ENCODE measurements around the gene MSRB1. TPM values are rescaled to one million over a fixed set of nuclear protein-coding genes. Genes with fewer than 3 reads are reported as not detected.
A peak's percentile ranks its signal among the peaks of the same experiment; 100 is the strongest.

Gene MSRB1
- total and polyA plus RNA-seq, 9 of the 15 experiments (the other 6 are each of a cell fraction or from before 2014, with no cell fraction given): 5.4 to 33.7 (median 25.7) TPM

DNA sequence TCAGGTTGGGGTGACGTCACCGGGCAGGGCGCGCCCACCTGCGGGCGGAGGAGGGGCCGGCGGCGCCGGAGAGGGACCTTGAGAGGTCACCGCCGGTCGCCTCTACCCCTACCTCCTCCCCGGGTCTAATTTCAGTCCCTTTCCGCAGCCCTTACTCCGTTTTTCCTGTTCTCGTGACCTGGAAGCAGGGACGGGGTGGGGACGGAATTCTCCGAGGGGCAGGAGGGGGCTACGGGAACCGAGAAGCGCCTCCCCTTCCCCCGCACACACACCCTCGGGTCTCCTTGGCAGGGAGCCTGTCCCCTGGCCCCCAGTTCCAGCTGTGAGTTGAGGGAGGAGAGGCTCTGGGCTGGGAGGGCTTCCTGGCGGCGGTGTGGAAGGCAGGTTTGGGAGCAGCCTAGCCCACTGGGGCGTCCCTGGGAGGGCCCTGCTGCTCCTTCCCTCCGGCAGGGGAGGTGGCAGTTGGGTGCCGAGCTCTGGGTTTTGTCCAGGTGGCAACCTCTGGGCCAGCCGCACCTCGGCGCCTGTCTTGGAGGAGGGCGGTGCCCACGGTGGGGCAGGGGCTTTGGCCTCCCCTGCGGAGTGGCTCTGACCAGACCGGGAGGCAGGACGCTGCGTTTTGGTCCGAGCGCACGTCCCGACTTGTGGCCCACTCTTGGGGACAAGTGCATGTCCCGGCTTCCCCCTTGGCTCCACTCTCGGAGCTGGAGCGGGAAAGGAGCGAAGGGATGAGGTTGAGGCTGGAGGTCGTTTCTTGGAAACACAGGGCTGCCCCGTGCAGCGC is 47.5 kb upstream of the MSRB1 start (continued):
- TF ChIP-seq, protein P1, sequence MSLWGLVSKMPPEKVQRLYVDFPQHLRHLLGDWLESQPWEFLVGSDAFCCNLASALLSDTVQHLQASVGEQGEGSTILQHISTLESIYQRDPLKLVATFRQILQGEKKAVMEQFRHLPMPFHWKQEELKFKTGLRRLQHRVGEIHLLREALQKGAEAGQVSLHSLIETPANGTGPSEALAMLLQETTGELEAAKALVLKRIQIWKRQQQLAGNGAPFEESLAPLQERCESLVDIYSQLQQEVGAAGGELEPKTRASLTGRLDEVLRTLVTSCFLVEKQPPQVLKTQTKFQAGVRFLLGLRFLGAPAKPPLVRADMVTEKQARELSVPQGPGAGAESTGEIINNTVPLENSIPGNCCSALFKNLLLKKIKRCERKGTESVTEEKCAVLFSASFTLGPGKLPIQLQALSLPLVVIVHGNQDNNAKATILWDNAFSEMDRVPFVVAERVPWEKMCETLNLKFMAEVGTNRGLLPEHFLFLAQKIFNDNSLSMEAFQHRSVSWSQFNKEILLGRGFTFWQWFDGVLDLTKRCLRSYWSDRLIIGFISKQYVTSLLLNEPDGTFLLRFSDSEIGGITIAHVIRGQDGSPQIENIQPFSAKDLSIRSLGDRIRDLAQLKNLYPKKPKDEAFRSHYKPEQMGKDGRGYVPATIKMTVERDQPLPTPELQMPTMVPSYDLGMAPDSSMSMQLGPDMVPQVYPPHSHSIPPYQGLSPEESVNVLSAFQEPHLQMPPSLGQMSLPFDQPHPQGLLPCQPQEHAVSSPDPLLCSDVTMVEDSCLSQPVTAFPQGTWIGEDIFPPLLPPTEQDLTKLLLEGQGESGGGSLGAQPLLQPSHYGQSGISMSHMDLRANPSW (CRISPR knock-in tag; IDR thresholded peaks at IDR 0.05): no peak
- peak; percentile 28; the same call in 1 of the 2 replicates for TF ChIP-seq ARID1B (IDR thresholded peaks at IDR 0.05)
- TF ChIP-seq POLR2A (conservative IDR thresholded peaks at IDR 0.05): peak; percentile 35; the same call in 1 of the 2 replicates
- no peak for TF ChIP-seq NFIX (CRISPR knock-in tag; IDR thresholded peaks at IDR 0.05; ENCODE audit: low read depth)
- peak; percentile 20; the same call in 1 of the 2 replicates for TF ChIP-seq POLR2G (IDR thresholded peaks at IDR 0.05; ENCODE audit: low read depth, low read length)
- TF ChIP-seq, protein P2, sequence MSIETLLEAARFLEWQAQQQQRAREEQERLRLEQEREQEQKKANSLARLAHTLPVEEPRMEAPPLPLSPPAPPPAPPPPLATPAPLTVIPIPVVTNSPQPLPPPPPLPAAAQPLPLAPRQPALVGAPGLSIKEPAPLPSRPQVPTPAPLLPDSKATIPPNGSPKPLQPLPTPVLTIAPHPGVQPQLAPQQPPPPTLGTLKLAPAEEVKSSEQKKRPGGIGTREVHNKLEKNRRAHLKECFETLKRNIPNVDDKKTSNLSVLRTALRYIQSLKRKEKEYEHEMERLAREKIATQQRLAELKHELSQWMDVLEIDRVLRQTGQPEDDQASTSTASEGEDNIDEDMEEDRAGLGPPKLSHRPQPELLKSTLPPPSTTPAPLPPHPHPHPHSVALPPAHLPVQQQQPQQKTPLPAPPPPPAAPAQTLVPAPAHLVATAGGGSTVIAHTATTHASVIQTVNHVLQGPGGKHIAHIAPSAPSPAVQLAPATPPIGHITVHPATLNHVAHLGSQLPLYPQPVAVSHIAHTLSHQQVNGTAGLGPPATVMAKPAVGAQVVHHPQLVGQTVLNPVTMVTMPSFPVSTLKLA (conservative IDR thresholded peaks at IDR 0.05): 0 out of 4 replicates have a peak, but pooled peaks of 1 of the 2 experiments have one; percentile 18
- TF ChIP-seq RBM25 (IDR thresholded peaks at IDR 0.05; ENCODE audit: low read depth, low read length, severe bottlenecking): no peak
- TF ChIP-seq GTF2A2 (tag; IDR thresholded peaks at IDR 0.05): no peak
- TF ChIP-seq ZNF431 (CRISPR knock-in tag; IDR thresholded peaks at IDR 0.05): no peak
- no peak for TF ChIP-seq SETDB1 (IDR thresholded peaks at IDR 0.05; ENCODE audit: low read length)
